Measurements from ENCODE around the gene TMPRSS9.

Gene TMPRSS9

GRCh38 chr19:2375353-2376121 lies 15.5 kb downstream of the TMPRSS9 start:
- H3F3A ChIP-seq (ENCODE audit: low read depth), result no peaks in the 10 kb centered on the region
- H2AFZ ChIP-seq (ENCODE audit: low read length), result no peak overlapping the region
- no peak overlapping the region for H3K4me2 ChIP-seq (ENCODE audit: low read depth, low read length, poor library complexity, severe bottlenecking)
- no peaks in the 10 kb centered on the region for H4K20me1 ChIP-seq (ENCODE audit: insufficient read depth, low read length, poor library complexity, severe bottlenecking)
- no peaks in the 10 kb centered on the region for H3K9me2 ChIP-seq (replicated peaks; ENCODE audit: low read depth, low read length)
- no peaks in the 10 kb centered on the region for H3K36me3 ChIP-seq (ENCODE audit: insufficient read depth, low read length)
- no peaks in the 10 kb centered on the region for H3K9me3 ChIP-seq (ENCODE audit: insufficient read depth, low read depth, low read length)
- no peak for TF ChIP-seq CTCF (conservative IDR thresholded peaks at IDR 0.05; ENCODE audit: low read length)
- no peak for TF ChIP-seq EZH2phosphoT487 (IDR thresholded peaks at IDR 0.05; ENCODE audit: borderline replicate concordance)
- H3K79me2 ChIP-seq (ENCODE audit: insufficient read depth, low read length), result no peaks in the 10 kb centered on the region
- no peaks in the 10 kb centered on the region for H3K27me3 ChIP-seq (ENCODE audit: insufficient read depth, low read length, poor library complexity, severe bottlenecking)
- H3K9ac ChIP-seq (ENCODE audit: low read depth, low read length, poor library complexity, severe bottlenecking), result no peak overlapping the region
- no peaks in the 10 kb centered on the region for H3K4me1 ChIP-seq (ENCODE audit: insufficient read depth, low read length, poor library complexity, severe bottlenecking)
- H3K4me3 ChIP-seq (ENCODE audit: low read length, poor library complexity, severe bottlenecking), result no peak overlapping the region

GRCh38 chr19:2376784-2377519 lies 16.9 kb downstream of the TMPRSS9 start:
- no peaks in the 10 kb centered on the region for H3F3A ChIP-seq (ENCODE audit: low read depth)

GRCh38 chr19:2380567-2380966 lies 20.5 kb downstream of the TMPRSS9 start:
- no peaks in the 10 kb centered on the region for H3F3A ChIP-seq (ENCODE audit: low read depth)
- H3K9me3 ChIP-seq (ENCODE audit: insufficient read depth, low read depth, low read length), result no peaks in the 10 kb centered on the region
- no peaks in the 10 kb centered on the region for H4K20me1 ChIP-seq (ENCODE audit: insufficient read depth, low read length, poor library complexity, severe bottlenecking)
- no peak overlapping the region for H3K4me2 ChIP-seq (ENCODE audit: low read depth, low read length, poor library complexity, severe bottlenecking)
- no peak overlapping the region for H3K4me3 ChIP-seq (ENCODE audit: low read length, poor library complexity, severe bottlenecking)
- no peaks in the 10 kb centered on the region for H3K4me1 ChIP-seq (ENCODE audit: insufficient read depth, low read length, poor library complexity, severe bottlenecking)
- no peaks in the 10 kb centered on the region for H3K27me3 ChIP-seq (ENCODE audit: insufficient read depth, low read length, poor library complexity, severe bottlenecking)
- no peak overlapping the region for H2AFZ ChIP-seq (ENCODE audit: low read length)
- H3K36me3 ChIP-seq (ENCODE audit: insufficient read depth, low read length), result no peaks in the 10 kb centered on the region
- no peak overlapping the region for H3K9ac ChIP-seq (ENCODE audit: low read depth, low read length, poor library complexity, severe bottlenecking)
- no peaks in the 10 kb centered on the region for H3K9me2 ChIP-seq (replicated peaks; ENCODE audit: low read depth, low read length)
- no peaks in the 10 kb centered on the region for H3K79me2 ChIP-seq (ENCODE audit: insufficient read depth, low read length)
- TF ChIP-seq EZH2phosphoT487 (IDR thresholded peaks at IDR 0.05; ENCODE audit: borderline replicate concordance), result no peak
- TF ChIP-seq CTCF (conservative IDR thresholded peaks at IDR 0.05; ENCODE audit: low read length), result no peak

More at GRCh38 chr19:2376784-2377519, 16.9 kb downstream of the TMPRSS9 start:
- Histone ChIP-seq H2AFZ (ENCODE audit: low read length) (no peak overlapping the region), H3K4me1 (ENCODE audit: insufficient read depth, low read length, poor library complexity, severe bottlenecking) (no peaks in the 10 kb centered on the region), H4K20me1 (ENCODE audit: insufficient read depth, low read length, poor library complexity, severe bottlenecking) (no peaks in the 10 kb centered on the region), H3K36me3 (ENCODE audit: insufficient read depth, low read length) (no peaks in the 10 kb centered on the region), H3K9ac (ENCODE audit: low read depth, low read length, poor library complexity, severe bottlenecking) (no peak overlapping the region), H3K4me2 (ENCODE audit: low read depth, low read length, poor library complexity, severe bottlenecking) (no peak overlapping the region), H3K4me3 (ENCODE audit: low read length, poor library complexity, severe bottlenecking) (no peak overlapping the region), H3K27me3 (ENCODE audit: insufficient read depth, low read length, poor library complexity, severe bottlenecking) (no peaks in the 10 kb centered on the region), H3K9me2 (replicated peaks; ENCODE audit: low read depth, low read length) (no peaks in the 10 kb centered on the region), H3K9me3 (ENCODE audit: insufficient read depth, low read depth, low read length) (no peaks in the 10 kb centered on the region), H3K79me2 (ENCODE audit: insufficient read depth, low read length) (no peaks in the 10 kb centered on the region)
- TF ChIP-seq CTCF (conservative IDR thresholded peaks at IDR 0.05; ENCODE audit: low read length) (no peak), EZH2phosphoT487 (IDR thresholded peaks at IDR 0.05; ENCODE audit: borderline replicate concordance) (no peak)
